Activated T-cell treated with anti-CD3 and anti-CD28 coated beads, Interleukin-2, amount 50 U/mL, for 4 hours (primary cell): Measurements from ENCODE around the gene DDC. TPM values are rescaled to one million over a fixed set of nuclear protein-coding genes. Genes with fewer than 3 reads are reported as not detected.
"Not testable (repeated sequence)": the region's sequence is repeated elsewhere in the genome, so short reads cannot be mapped to it uniquely, and the experiment has no call there.

Source experiments
- ATAC-seq, 2 donors: fragments of 200-7000 bp; cut with Tn5 transposase; one replicate each; pipeline ENCODE4 v1.10.0; 2021
- DNase-seq: peaks from one replicate; pipeline ENCODE4 v3.0.0-alpha.2; 2020
- H3K27me3 Mint-ChIP-seq: one replicate; pipeline ENCODE4 v1.8.0; 2021; ENCODE audit warnings: low read depth, mixed read lengths
- H3K36me3 Mint-ChIP-seq: one replicate; pipeline ENCODE4 v1.8.0; 2022; ENCODE audit warnings: mixed read lengths; ENCODE audit not compliant: insufficient read depth
- H3K4me1 Mint-ChIP-seq: one replicate; pipeline ENCODE4 v1.8.0; 2021; ENCODE audit warnings: low read depth, mixed read lengths
- H3K4me3 Mint-ChIP-seq: one replicate; pipeline ENCODE4 v1.8.0; 2021; ENCODE audit warnings: mild to moderate bottlenecking, moderate library complexity, mixed read lengths
- H3K9me3 Mint-ChIP-seq: one replicate; pipeline ENCODE4 v1.8.0; 2021; ENCODE audit warnings: mixed read lengths
- total RNA-seq, 3 donors: library from RNA; stranded (reverse); gene quantifications; one replicate each; pipeline ENCODE4 v1.2.1, GENCODE V29; 2021

The DDC gene
- total RNA-seq, 3 donors from 2014 or later: 0.38 to 0.61 TPM; not detected in 1

- ATAC-seq (no peak), DNase-seq (no peak)
- Mint-ChIP-seq H3K4me1 (no peaks in the 10 kb centered on the region), H3K36me3 (no peaks in the 10 kb centered on the region), H3K27me3 (peaks cover 17% of the 10 kb centered on the region), H3K9me3 (peaks cover 29% of the 10 kb centered on the region), H3K4me3 (no peak overlapping the region)
These were observed 14.9 kb upstream of the DDC start for GRCh38 chr7:50580057-50580456.

DNA sequence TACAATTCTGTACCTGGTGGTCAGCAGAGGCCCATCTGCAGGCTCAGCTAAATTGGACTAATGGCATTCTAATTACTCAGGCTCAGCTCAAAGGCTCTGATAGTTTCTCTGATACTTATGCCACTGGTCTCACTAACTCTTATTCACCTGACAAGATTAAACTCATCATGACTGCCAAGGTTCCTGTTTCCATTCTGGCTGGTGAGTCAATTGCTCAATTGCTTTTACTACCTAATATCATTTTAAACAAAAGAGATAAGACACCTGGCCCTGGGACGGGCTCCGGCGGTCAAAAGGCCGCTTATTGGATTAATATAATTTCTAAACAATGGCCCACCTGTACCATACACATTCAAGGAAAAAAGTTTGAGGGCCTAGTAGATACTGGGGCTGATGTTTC lies 12.9 kb upstream of the DDC start:
- ATAC-seq, H3K36me3 Mint-ChIP-seq, DNase-seq, H3K4me3 Mint-ChIP-seq, H3K4me1 Mint-ChIP-seq: not testable (repeated sequence)
- Mint-ChIP-seq H3K9me3 (peaks cover 20% of the 10 kb centered on the region), H3K27me3 (peaks cover 19% of the 10 kb centered on the region)

- Mint-ChIP-seq H3K36me3 (no peaks in the 10 kb centered on the region), H3K27me3 (peaks cover 19% of the 10 kb centered on the region), H3K4me3 (no peak overlapping the region), H3K9me3 (peaks cover 15% of the 10 kb centered on the region), H3K4me1 (no peaks in the 10 kb centered on the region)
- DNase-seq (no peak), ATAC-seq (no peak)
These were observed 12.4 kb upstream of the DDC start for GRCh38 chr7:50577569-50577968.

- DNase-seq, H3K4me1 Mint-ChIP-seq, H3K4me3 Mint-ChIP-seq, ATAC-seq, H3K36me3 Mint-ChIP-seq: not testable (repeated sequence)
- Mint-ChIP-seq H3K27me3 (peaks cover 19% of the 10 kb centered on the region), H3K9me3 (peaks cover 13% of the 10 kb centered on the region)
These were observed 11.2 kb upstream of the DDC start for GRCh38 chr7:50576388-50576787.

GRCh38 chr7:50567715-50568261 lies 2.6 kb upstream of the DDC start:
- ATAC-seq (no peak), DNase-seq (no peak)
- no peak overlapping the region for H3K4me3 Mint-ChIP-seq
- no peaks in the 10 kb centered on the region for H3K36me3 Mint-ChIP-seq
- peaks cover 7% of the 10 kb centered on the region for H3K27me3 Mint-ChIP-seq
- no peaks in the 10 kb centered on the region for H3K4me1 Mint-ChIP-seq
- peaks cover 3% of the 10 kb centered on the region for H3K9me3 Mint-ChIP-seq

DNA sequence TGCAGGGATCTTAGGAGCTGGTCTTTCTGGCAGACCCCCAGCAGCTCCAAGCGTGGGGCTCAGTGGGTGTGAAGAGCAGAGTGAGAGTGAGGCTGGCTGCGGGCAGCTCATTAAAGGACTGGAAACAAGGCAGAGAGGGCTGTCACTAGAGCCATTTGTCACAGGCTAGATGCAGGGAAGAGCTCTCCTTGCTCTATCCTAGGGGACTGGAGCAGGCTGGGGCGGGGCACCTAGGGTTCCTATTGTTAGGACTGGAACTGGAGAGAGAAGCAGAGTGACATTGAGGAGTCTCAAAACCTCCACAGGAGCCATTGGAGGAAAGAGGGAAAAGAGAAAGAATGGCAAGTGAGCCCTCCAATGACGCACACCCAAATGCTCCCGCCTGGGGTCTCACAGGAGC lies 772 bp upstream of the DDC start:
- Mint-ChIP-seq H3K9me3 (peaks cover 3% of the 10 kb centered on the region), H3K27me3 (peaks cover 7% of the 10 kb centered on the region), H3K36me3 (no peaks in the 10 kb centered on the region), H3K4me3 (no peak overlapping the region), H3K4me1 (no peaks in the 10 kb centered on the region)
- DNase-seq (no peak), ATAC-seq (no peak)

DNA sequence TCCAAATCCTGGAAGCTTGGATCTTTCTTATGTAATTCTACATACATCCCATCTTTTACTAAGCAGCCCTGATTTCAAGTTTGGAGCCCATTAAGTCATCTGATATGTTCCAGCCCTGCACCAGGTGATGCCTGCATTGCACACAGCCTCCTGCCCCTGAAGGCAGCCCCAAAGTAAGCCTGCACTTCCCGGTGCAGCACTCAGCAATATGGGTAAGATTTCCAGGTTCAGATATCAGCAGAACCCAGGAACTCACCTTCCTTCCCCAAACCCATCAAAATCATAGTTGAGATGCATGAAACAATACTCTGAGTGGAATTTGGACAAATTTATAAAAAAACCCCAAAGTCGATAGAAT lies 333 bp upstream of the DDC start:
- Mint-ChIP-seq H3K27me3 (peaks cover 7% of the 10 kb centered on the region), H3K36me3 (no peaks in the 10 kb centered on the region), H3K4me3 (no peak overlapping the region), H3K9me3 (peaks cover 3% of the 10 kb centered on the region), H3K4me1 (no peaks in the 10 kb centered on the region)
- no peak for ATAC-seq
- no peak for DNase-seq

DNA sequence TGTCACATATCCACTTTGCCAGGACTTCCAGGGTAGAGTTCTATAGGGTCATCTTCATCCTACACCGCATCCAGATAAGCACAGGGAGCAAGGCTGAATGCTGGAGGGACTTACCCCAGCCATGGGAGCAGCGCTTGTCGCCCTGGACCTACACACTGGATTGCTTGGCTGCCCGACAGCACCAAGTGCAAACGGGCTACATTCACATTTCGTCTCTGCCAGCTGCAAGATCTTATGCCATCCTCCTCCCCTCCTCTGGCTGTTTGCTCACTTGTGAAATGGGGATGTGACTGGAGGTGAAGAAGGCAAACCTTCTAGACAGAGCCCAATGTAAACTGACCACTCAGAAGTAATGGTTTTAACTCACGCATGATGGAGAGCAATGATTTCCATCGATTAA lies 1.0 kb downstream of the DDC start:
- DNase-seq: no peak
- Mint-ChIP-seq H3K36me3 (no peaks in the 10 kb centered on the region), H3K27me3 (peaks cover 7% of the 10 kb centered on the region), H3K4me1 (no peaks in the 10 kb centered on the region), H3K4me3 (no peak overlapping the region), H3K9me3 (no peaks in the 10 kb centered on the region)
- no peak for ATAC-seq

- Mint-ChIP-seq H3K4me3 (no peak overlapping the region), H3K9me3 (no peaks in the 10 kb centered on the region), H3K36me3 (no peaks in the 10 kb centered on the region)
These were observed 3.1 kb downstream of the DDC start for GRCh38 chr7:50562136-50562535.

DNA sequence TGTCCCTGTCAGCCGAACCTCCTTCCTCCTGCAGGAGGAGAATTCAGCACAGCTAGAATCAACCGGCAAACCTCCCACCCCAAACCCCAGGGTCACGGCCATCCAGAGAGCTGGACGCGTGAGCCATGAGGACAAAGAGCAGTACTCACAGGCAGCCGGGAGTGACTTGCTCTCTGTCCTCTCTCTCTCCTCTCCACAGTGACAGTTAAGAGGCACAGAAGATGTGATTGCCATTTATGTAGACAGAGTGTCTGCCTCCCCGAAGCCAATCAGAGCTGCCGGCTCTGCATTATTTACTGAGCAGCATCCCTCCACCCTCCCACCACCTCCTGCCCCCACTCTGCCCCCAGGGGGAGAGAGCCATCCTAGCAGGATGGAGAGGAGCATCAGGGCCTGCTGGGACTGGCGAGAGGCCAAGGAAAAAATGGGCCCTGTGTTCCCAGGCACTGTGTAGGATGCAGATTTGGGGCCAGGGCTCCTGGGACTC lies 4.3 kb downstream of the DDC start:
- no peak for ATAC-seq
- DNase-seq: no peak
- H3K4me3 Mint-ChIP-seq: no peak overlapping the region
- H3K27me3 Mint-ChIP-seq: peaks cover 22% of the 10 kb centered on the region
- H3K36me3 Mint-ChIP-seq: no peaks in the 10 kb centered on the region
- no peaks in the 10 kb centered on the region for H3K9me3 Mint-ChIP-seq
- H3K4me1 Mint-ChIP-seq: no peaks in the 10 kb centered on the region

More at GRCh38 chr7:50562136-50562535, 3.1 kb downstream of the DDC start:
- DNase-seq (no peak), ATAC-seq (no peak)
- Mint-ChIP-seq H3K27me3 (peaks cover 15% of the 10 kb centered on the region), H3K4me1 (no peaks in the 10 kb centered on the region)

DNA sequence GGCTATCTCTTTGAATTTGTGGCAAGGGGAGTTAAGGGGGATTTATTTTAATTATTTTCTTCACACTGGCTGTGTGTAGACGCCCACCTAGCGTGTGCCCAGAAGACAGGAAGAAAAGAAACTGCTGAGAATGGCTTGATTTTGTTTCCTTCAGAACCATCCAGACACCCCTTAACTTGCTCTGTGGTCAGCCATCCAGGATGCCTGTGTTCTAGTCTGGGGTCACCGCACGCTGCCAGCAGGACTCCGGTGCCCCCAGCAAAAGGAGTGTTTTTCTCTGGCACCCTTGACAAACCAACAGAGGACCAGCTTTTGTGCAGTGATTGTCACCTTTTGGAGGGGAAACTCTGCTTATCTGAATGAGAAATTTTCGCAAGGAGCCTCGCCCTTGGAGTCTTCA lies 5.3 kb downstream of the DDC start:
- ATAC-seq (no peak), DNase-seq (no peak)
- no peaks in the 10 kb centered on the region for H3K4me1 Mint-ChIP-seq
- H3K9me3 Mint-ChIP-seq: no peaks in the 10 kb centered on the region
- H3K27me3 Mint-ChIP-seq: peaks cover 21% of the 10 kb centered on the region
- no peak overlapping the region for H3K4me3 Mint-ChIP-seq
- no peaks in the 10 kb centered on the region for H3K36me3 Mint-ChIP-seq

- H3K27me3 Mint-ChIP-seq: peaks cover 19% of the 10 kb centered on the region
These were observed 6.7 kb downstream of the DDC start for GRCh38 chr7:50558294-50559053.

GRCh38 chr7:50557099-50557498 lies 8.1 kb downstream of the DDC start:
- H3K9me3 Mint-ChIP-seq: no peaks in the 10 kb centered on the region
- no peaks in the 10 kb centered on the region for H3K36me3 Mint-ChIP-seq
- ATAC-seq (no peak), DNase-seq (no peak)
- no peak overlapping the region for H3K4me3 Mint-ChIP-seq
- H3K4me1 Mint-ChIP-seq: no peaks in the 10 kb centered on the region
- peaks cover 25% of the 10 kb centered on the region for H3K27me3 Mint-ChIP-seq

More at GRCh38 chr7:50558294-50559053, 6.7 kb downstream of the DDC start:
- Mint-ChIP-seq H3K4me1 (no peaks in the 10 kb centered on the region), H3K4me3 (no peak overlapping the region), H3K9me3 (no peaks in the 10 kb centered on the region), H3K36me3 (no peaks in the 10 kb centered on the region)
- ATAC-seq: no peak
- no peak for DNase-seq

DNA sequence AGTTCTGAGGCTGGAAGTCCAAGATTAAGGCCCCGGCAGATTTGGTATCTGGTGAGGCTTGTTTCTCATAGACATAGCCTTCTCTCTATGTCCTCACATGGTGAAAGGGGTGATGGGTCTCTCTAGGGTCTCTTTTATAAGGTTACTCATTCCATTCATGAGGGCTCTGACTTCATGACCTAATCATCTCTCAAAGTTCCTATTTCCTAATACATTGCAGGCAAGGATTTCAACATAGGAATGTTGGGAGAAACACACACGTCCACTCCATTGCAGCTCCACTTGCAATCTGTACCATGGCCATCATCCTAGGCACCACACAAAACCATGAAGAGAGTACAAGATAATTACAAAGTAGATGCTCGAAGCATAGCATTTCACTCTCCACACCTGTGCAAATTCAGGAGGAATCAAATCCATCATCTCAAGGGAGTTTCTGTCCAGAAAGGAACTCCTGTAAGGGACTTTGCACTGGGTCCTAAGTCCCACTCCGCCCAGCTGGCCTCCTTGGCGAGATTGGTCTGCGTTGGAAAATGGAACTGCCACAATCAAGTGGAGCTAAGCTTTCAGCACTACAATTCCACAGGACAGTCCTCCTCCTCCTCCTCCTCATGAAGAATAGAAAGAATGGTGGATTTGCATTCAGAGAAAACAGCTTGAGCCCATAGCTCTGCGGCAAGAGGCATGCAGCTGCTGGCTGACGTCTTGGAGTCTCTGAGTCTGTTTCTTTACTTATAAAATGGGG lies 8.8 kb downstream of the DDC start:
- ATAC-seq (no peak), DNase-seq (no peak)
- H3K27me3 Mint-ChIP-seq: peaks cover 28% of the 10 kb centered on the region
- no peaks in the 10 kb centered on the region for H3K36me3 Mint-ChIP-seq
- no peaks in the 10 kb centered on the region for H3K9me3 Mint-ChIP-seq
- no peak overlapping the region for H3K4me3 Mint-ChIP-seq
- H3K4me1 Mint-ChIP-seq: no peaks in the 10 kb centered on the region
